Stimulated activated CD8-positive, alpha-beta memory T cell treated with anti-CD3 and anti-CD28 coated beads, Interleukin-7, amount 100 ng/mL, for 1 hour (primary cell): ENCODE results near the gene SSR2.

ENCODE experiments used
- DNase-seq, 2 donors: peaks; one replicate each; pipeline ENCODE4 v3.0.0-alpha.2; 2020; ENCODE audit warnings: low read depth in 2 of 2

The SSR2 gene

DNA sequence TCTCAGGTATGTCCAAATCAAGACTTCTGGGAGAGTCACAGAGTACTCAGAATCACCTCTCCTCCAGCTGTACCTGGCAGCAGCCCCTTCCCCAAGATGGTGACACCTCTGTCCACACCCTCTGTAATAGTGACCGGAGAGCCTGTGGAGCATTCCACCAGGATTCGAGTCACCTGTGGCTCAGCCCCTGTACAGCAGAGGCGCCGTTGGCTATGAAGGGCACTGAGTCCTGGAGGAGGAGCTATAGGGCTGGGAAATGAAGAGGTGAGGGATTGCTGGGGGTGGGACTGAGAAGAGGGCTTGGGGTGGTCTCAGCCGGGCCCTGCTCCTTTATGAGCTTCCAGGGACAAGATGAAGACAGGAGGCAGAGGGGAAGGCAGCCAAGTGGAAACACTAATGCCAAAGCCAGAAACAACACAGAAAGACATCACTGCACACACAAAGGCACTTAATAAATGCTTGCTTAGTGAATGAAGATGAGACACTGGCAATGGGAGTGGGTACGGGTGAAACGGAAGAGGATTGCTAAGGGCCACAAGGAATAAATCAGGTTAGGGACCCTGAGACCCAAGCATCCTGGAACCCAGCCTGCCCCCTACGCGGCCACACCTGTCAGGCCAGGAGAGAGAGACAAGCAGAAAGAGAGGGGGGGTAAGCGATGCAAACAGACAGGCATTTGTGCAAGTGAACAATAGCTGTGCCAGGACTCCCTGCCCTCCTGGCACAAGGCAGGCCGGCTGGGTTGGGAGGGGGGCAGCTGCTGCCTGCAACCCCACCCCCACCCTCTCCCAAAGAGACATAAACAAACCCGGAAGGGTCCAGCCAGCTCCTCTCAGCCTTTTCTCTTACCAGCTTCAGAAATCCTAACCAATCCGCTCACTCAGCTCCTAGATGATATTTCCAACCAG, 46.3 kb downstream of the SSR2 start:
- DNase-seq = no peak

DNA sequence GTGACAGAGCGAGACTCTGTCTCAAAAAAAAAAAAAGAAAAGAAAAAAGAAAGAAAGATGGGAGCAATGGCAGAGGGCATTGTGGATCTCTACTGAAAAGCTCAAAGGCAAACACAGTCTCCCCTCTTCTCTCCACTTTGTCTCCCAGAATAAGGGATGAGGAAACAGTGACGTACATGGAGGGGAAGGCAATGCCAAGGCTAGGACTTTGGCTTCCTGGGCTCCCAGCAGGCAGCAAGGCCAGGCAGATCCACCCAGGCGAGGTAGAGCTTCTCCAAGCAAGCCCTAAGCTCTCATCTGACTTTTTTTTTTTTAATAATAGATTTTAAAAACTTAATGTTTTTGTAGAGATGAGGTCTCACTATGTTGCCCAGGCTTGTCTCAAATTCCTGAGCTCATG, 47.0 kb downstream of the SSR2 start:
- no peak for DNase-seq

DNA sequence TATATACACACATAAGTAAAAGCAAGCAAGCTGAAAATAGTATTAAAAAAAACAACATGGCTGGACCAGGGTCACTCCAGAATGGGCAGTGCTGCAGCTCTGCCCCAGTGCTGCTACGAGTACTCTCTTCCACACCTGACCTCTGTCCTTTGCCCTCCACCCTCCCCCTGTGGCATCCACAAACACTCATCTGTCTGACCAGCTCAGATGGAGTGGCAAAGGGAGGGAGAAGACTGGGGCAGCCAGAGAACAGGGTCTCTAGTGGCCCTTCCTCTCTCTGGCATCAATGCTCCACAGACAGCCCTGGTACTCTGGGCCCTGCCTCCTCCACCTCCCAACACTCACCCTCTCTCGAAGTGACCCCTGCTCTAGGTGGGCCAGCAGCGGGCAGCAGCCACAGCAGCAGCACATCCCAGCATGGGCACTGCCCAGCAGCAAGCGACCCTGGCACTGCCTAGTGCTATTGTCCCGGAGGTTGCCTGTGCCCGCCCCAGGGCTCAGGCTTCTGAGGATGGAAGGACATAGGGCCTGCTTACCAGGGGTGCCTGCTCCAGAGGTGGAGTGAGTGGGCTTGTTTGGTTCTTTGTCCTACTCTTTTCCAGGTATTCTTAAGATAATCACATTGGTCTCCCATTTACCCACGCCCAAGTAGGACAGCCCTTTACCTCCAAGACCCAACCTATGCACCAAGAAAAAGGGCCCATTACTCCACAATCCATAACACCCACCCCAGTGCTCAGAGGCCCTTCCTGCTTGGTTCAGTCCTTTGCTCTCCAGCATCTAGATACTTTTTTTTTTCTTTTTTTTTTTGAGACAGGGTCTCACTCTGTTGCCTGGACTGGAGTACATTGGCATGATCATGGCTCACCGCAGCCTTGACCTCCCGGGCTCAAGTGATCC, 48.6 kb downstream of the SSR2 start:
- DNase-seq = no peak

DNA sequence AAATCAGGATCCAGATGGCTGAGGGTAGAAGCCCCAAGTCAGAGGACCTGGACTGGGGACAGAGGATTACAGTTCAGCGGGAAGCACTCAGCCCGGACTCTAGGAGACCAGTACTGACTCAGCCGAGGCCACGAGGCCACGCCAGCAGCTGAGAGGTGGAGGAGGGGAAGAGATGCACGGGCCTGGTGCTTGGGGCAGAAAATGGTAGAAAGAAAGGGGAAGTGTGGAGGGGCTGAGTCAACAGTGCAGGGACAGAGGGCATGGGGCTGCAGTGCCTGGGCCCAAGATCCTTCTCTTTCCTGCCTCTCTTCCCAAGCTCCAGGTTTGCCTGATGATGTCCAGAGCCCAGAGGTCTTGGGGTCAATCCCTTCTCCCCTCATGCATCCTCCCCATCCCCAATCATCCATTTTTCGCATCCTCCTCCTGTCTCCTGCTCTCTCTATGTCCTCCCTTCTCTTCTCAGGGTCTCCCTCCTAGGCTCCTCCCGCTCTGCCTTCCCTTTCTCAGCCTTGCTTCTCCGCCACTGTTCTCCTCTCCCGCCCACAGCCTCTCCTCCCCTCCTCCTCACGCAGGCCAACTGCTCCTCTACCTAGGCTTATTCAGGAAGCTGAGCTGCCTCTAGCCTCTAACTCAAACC, 50.1 kb downstream of the SSR2 start:
- DNase-seq = no peak

DNA sequence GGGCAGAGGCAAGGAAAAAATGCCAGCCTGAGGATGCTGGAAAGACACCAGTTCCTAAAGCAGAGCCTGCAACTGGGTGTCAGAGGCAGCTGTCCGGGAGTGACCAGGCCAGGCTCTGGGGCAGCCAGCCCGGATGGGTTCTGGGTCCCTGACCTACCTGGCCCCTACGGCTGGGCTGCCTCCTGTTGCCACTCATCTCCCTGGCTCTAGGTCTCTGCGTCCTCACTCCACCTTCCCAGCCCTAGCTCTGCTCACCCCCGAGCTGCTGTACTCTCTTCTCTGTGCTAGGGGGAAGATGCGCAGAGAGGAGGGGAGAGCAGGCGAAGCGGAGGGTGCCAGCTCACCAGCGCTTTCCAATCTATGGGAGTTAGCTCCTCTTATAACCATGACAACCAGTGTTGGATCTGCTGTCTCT, 51.4 kb downstream of the SSR2 start:
- DNase-seq = no peak

DNA sequence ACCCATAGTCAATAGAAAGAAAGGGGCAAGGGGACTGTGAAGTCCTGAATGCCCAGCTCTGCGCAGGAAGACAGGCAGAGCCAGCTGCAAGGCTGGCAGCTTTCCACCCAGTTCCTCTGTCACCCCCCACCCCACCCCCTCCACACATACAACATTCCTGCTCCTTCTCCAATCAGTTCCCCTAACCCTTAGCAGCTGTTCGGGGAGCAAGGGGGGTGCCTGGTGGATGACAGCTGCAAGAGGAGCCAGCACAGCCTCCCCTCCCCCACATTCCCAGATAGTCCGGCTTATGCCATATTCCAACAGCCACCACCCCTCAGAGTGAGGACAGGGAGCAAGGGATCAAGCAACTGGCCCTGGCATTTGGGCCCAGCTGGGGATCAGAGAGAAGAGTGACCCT, 52.1 kb downstream of the SSR2 start:
- DNase-seq = no peak

DNA sequence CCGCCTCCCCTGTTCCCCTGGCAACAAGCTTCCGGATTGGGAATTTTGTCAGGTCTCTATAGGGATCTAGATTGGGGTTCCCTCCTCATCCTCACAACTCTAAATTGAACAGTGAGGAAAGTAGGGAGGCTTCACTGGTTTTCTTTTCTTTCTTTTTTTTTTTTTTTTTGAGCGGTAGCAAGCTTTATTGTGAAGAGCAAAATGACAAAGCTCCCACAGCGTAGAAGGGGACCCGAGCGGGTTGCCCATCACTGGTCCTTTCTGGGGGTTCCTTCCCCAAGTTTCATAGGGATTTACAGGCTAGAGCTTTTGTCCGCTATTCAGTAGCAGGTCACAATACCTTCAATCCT, 52.7 kb downstream of the SSR2 start:
- no peak for DNase-seq

DNA sequence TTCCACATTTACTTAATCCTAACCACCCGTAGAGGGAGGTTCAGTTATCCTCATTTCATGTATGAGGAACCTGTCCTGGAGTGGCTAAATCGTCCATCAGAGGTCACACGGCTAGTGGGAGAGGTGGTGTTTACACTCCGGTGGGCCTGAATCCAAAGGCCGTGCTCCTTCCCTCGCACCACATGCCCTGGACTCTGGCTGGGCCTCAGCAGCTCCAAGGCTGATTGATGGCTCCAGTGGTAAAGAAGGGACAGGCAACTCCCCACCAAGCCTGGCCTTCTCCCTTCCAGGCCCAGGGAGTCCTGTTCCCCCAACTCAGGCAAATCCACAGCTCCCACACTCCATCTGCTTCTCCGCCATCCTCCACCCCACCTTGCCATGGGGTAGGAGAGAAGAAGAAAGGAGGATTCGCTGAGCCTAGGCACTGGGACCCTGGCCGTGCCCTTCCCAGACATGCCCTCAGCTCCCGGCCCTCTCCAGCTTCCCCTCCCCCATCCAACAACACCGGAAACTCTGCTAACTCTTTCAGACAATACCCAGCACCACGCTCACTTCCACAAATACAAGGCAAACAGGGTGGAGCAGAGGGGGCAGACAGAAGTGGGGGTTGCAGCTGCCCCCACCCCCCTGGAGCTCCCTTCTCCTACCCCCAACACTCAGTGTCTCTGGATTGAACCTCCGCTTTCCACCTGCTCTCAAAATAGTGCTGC, 53.3 kb downstream of the SSR2 start:
- no peak for DNase-seq

DNA sequence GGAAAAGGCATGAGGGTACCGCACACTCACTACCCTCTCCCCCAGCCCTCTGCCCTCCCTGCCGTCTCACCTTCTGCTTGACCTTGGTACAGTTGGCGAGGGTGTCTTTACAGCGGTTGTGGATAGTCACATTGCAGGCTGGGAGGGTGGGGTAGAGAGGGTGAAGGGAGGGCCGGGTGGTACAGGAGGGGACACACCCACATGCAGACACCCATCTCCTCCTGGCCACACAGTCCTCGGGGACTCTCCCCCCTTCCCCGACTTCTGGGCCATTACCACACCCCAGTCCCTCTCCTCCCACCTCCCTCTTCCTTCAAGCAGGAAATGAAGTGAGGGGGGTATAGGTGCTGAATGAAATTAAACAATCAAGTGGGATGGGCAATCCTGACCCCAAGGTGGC, 54.0 kb downstream of the SSR2 start:
- DNase-seq = no peak

DNA sequence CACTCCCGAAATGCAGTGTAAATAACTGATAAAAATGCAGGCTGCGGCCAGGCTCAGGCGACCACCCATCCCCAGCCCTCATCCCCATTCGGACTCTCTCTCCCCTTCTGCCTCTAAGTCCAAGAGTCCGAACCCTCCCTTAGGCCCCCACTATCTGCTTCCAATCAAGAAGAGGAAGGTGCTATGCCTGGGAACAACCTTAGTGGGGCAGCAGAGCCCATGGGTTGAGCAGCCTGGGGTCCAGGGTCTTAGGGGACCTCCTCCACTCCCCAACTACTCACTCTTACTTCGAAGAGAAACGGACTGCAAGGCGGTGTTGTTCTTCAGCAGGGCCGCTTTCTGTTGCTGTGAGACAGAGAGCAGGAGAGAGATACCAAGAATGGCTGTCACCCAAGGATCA, 54.6 kb downstream of the SSR2 start:
- no peak for DNase-seq

DNA sequence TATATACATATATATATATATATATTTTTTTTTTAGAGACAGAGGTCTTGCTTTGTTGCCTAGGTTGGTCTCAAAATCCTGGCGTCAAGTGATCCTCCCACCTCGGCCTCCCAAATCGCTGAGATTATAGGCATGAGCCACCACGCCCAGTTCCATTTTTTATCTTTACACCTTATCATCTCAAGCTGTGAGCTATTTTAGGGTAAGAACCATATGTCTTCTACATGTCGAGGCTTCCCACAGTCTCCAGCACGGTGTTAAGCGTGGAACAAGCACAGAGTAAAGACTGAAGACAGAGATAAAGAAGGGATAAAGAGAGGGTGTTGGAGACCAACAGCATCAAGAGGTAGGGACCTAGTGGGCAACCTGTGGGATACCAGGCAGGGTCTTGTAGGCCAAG, 56.6 kb downstream of the SSR2 start:
- no peak for DNase-seq

DNA sequence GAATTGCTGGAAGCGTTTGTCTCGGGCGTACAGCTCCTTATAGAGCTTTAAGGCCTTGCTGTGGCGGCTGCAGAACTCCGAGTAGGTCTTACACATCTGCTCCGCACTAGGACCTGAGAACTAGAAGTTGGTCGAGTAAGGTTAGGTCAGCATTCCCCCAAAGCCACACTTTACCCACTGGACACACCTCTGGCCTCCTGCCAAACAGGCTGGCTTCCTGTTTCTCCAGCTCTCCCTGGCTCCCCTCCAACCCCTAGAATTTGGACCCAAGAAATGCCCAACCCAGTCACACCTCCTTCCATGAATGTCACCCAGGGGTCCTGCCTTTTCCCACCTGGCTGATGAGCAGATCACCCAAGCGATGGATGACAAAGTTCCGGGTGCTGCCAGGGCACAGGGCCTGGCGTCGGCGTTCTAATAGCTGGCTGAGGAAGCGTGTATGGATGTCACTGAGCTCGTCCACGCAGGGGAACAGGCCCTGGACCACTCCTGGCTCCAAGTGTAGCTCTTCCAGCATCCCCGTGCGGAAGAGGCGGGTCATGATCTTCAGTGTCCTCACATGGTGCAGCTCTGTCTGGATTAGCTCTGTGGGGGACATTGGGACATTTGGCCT, 58.0 kb downstream of the SSR2 start:
- no peak for DNase-seq

DNA sequence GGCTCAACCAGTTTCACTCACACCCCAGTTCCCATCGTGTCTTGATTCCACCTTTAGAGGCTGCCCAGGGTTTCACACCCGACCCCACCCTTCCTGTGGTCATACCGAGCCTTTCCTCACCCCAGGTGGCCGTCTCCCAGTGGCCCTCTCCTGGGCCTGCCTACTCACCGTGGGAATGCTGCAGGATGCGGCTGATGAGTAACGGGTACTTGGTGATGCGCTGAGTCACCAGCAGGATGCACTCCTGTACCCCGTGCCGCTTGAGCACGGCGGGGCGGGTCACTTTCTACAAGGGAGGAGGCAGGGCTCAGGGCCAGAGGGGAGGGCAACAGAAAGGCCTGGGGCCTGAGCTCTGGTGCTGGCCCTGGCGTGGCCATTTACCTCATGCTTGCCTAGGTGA, 58.8 kb downstream of the SSR2 start:
- DNase-seq = no peak

DNA sequence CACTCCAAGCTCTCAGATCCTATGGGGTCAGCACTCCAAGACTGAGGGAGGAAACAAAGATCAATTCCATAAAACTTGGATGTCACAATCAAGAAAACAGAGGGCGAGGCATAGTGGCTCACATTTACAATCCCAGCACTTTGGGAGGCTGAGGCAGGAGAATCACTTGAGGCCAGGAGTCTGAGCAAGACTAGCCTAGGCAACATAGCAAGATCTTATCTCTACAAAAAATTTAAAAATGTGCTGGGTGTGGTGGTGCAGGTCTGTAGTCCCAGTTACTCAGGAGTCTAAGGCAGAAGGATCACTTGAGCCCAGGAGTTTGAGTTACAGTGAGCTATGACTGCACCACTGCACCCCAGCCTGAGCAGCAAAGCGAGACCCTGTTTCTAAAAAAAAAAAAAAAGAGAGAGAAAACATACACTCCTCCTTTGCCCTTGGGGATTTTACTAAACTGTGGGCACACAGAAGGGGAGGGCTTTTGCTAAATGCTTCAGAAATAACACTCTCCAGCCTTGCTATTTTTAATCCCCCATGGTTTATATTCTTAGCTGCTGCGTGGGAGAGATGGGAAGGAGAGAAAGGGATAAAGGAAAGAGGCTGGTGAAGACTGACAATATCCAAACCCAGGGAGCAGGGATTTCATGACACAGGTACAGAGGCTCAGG, 60.5 kb downstream of the SSR2 start:
- no peak for DNase-seq
